Measurements from ENCODE around the gene SLC25A10.

GRCh38 chr17:81714412-81715106 lies 2.5 kb downstream of the SLC25A10 start:
- TF ChIP-seq, protein P1, sequence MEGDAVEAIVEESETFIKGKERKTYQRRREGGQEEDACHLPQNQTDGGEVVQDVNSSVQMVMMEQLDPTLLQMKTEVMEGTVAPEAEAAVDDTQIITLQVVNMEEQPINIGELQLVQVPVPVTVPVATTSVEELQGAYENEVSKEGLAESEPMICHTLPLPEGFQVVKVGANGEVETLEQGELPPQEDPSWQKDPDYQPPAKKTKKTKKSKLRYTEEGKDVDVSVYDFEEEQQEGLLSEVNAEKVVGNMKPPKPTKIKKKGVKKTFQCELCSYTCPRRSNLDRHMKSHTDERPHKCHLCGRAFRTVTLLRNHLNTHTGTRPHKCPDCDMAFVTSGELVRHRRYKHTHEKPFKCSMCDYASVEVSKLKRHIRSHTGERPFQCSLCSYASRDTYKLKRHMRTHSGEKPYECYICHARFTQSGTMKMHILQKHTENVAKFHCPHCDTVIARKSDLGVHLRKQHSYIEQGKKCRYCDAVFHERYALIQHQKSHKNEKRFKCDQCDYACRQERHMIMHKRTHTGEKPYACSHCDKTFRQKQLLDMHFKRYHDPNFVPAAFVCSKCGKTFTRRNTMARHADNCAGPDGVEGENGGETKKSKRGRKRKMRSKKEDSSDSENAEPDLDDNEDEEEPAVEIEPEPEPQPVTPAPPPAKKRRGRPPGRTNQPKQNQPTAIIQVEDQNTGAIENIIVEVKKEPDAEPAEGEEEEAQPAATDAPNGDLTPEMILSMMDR (IDR thresholded peaks at IDR 0.05), result no peak
- no peak for TF ChIP-seq POLR2A (IDR thresholded peaks at IDR 0.05)
